ENCODE measurements around the gene GALNTL6.
"Not testable (repeated sequence)": the region's sequence is repeated elsewhere in the genome, so short reads cannot be mapped to it uniquely, and the experiment has no call there.

GALNTL6 gene

DNA sequence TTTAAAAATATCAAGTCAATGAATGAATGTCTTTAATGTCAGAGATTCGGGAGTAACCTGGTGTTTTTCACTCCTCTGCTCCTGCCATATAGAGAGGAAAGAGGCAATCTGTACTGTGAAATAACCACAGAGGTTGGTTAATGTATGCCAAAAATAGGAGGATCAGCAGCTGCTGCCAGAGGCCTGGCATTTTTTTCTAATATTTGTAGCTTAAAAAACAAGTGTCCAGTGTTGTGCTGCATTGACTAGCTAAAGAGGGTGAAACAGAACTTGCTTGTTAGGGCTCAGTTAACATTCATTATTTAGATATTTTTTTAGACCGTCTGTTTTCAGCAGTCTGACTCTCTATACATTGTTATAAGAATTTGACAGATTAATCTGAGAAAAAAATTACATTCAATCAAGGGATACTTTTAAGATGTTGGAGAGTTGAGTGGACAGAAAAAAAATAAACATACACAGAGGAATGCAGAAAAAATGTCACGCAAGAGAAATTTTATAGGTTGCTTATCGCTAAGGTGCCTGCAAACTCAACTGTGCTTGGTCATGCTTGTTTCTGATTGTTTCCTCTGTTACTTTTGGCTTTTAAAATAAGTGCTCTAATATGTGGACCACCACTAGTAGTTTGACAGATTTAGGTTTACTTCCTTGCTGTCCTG is 963.1 kb downstream of the GALNTL6 start:
- DNase-seq = no peak

DNA sequence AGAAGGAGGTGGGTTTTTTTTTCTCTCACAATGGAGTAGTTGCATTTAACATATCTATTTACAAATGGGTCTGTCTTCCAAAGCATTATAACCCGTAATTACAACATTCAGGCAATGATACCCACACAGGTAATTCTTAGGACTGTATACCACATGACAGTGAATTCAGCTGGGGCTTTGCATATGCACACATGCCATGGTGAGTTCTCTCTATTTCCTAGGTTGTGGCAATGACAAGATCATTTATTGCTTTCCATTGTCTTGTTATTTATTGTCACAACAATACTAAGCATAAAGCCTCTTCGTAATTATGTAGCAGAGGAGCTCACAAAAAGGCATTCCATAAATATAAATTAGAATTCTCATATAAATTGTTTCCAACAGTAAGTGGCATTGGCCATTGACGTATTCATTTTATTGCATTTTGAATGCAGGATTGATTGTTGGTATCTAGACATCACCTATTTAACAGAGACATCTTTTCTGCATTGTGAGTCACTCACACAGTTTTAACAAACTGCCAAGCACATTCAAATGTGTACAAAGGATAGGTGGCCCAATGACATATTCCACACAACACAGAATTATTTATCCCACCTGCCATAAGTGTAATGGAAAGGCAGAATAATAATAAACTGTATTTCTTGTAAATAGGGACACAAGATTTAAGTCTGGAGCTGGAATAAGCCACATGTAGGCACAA is 964.7 kb downstream of the GALNTL6 start:
- no peak for DNase-seq

DNA sequence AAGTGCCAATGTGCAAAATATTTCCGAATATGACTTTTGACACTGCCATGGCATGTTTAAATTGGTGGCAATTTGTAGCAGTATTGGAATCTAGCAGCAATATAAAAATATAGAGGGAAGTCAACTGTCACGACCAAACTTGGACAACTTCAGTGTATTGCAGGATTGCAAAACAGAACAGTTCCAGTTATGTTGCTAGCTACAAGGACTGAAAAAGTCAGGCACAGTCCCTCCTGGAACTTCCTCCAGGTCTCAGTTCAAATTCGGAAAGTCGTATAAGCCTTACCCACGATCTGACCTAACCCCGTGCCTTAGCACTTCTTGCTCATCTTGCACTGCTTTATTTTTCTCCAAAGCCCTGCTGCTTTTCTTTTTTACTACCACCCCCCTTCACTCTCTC is 965.4 kb downstream of the GALNTL6 start:
- no peak for DNase-seq

DNA sequence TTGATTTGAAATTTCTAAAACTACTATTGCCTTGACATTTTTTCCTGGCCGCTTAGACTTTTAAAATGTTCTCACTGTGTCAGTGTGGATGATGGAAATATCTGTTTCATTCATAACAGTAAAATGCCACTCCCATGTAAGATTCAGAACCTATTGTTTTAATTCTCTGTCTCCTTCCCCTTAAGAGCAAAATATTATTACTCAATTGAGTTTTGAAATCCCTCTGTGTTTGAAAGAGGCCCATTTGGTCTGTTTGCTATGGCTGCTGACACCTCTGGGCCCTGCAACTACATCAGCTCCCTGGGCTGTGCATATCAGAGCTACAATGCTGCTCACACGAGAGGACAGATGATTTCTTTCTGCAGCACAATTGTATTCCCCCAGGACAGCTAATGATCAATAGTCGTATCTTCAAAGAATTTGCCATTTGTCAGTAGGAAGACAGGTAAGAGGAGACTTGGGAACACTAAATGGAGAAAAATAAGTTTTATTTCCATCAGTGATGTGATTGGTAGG is 967.4 kb downstream of the GALNTL6 start:
- no peak for DNase-seq

DNA sequence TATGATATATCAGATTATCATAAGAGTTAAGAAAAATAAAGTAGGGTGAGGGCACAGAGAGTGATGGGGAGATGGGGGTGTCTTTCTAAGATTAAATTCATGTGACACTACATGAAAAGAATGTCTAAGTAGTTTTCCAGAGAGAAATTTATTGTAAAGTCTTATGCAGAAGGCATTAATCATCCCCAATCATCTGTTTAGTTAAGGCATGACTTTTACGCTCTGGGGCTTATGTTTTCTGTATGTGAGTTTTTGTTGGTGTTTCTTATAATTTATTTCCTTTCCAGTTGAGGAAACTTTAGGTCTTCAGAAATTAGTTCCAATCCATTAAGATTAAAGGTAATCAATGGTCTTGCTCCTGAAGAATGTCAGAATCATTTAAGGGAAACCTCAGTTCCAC is 972.4 kb downstream of the GALNTL6 start:
- no peak for DNase-seq

DNA sequence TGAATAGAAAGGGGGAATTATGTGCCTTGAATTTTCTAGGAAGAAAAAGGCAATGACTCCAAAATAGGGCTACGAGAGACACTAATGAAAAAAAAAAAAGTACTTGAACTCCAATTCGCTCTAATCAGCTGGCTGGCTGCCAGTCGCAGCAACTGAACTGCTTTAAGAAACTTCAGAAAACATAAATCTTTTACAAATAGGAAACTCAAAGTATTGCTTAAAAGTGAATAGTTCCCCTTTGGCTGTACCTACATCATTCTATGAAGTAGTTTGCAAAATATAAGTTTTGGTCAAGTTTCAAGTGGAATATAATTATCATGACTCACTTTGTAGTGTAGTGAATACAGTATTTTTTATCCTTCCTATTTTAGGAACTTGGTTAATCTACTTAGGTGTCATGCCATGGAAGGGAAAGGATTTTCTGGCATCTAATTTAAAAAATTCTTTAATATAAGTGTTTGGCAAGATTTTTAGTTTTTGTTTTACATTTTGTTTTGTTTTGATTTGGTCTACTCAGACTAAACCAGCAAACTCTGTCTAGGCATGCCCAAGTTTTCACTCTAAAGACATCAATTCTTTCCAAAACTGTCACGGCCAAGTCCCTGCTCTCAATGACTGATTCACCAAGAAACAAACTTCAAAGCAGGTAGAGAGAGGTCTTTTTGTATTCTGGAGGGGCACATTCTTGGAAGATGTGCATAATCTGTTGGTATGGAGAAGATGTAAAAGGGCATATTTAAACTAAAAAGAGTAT is 973.0 kb downstream of the GALNTL6 start:
- DNase-seq = no peak

DNA sequence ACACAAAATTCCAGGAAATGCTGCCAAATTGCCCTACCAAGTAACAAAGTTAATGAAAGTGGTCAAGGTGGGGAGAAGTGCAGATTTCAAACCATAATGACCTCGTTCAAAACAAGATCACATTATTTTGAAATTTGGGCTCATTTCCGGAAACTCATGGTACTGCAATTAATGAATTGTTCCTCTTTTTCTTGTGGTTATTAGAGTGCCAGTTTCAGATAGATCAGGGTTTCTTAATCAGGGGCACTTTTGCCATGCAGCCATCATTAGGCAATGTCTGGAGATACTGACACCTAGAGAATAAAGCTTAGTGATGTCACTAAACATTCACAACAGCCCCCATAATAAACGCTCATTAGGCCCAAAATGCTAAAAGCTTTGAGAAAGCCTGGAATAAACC is 973.9 kb downstream of the GALNTL6 start:
- DNase-seq = no peak

DNA sequence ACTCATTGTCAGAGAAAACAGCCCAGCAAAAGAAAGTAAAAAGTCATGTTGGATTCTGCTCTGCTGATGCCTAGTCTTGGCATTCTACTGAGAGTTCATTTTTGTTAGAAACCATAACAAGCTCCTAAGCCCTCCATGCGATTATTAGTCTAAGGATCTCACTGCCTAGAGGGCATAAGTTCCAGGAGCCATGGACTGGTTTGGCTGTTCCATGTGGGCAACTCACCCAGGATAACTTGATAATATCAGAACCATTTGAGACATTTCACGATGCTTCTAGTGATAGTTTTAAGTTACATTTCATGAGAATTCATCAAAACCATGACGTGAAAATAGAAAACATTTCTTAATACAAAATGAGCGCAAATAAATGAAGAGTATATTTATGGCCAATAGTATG is 978.6 kb downstream of the GALNTL6 start:
- no peak for DNase-seq

DNA sequence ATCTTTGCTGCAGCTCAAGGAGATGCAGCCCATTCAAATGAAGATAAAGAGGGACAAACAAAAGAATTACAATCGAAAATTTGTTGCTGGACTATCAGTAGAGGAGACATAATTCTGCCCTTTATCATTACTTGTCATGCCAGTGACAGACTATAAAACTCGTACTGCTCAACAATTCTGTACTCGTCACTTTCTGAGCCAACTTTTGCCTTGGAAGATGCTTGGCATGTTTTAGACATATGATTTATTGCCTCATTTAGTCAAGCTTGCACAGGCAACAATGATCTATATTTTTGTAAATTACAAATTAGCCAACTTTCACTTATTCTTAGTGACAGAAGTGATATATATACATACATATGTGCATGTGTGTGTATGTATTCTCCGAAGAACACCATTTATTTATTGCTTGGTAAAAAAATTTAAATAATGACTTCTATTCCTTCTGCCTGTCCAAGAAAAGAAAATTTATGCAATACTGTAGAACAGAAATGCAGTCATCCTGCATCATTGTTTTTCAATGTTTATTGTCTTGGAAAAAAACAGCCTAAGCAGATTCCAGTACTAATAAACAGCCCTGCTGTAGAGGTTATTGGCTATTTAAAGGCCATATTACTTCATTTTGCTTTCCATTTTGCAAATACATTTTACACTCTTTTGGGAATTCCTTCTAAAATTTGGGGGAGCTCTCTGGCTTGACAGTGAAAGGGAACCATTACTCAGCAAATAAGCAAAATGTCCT is 980.5 kb downstream of the GALNTL6 start:
- no peak for DNase-seq

DNA sequence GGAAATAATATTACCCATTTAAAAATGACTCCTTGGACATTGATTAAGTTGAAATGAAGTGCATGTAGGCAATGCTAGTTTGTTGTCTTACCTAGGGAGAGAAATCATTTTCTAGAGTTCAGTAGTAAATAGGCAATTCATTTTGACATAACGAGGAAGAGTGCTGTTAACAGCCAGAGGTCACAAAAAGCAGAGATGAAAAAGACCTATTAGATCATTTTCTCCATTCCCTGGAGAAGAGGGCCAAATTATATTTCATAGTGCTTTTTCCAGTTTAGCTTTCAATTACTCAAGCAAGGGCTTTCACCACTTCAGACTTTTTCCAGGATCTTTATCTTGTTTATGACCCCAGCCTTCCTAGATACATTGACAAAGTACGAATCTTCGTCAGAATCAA is 981.1 kb downstream of the GALNTL6 start:
- no peak for DNase-seq

DNA sequence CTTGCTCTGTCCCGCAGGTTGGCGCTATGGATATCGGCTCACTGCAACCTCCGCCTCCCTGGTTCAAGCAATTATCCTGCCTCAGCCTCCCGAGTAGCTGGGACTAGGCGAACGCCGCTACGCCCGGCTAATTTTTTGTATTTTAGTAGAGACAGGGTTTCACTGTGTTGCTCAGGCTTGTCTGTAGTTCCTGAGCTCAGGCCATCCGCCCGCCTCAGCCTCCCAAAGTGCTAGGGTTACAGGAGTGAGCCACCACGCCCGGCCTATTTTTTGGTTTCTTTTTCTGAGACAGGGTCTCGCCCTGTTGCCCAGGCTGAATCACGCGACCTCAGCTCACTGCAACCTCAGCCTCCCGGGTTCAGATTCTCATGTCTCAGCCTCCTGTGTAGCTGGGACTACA is 984.1 kb downstream of the GALNTL6 start:
- DNase-seq = not testable (repeated sequence)

DNA sequence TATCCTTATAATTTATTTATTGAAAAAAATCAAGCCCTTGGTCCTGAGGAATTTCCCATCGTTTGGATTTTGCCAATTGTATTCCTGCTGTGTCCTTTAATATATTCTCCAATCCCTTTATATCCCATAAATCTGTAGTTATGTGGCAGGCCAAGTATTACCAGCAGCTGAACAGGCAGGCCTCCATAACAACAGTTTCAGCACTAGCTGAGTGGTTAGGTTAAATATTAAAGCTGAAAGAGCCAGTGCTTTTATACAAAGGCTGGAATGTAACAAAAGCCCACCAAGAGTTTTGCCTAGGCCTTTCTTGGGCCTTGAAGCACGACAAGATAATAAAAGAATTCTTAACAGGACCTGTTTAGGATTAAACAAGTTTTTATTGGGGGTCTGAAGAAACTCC is 988.8 kb downstream of the GALNTL6 start:
- no peak for DNase-seq

DNA sequence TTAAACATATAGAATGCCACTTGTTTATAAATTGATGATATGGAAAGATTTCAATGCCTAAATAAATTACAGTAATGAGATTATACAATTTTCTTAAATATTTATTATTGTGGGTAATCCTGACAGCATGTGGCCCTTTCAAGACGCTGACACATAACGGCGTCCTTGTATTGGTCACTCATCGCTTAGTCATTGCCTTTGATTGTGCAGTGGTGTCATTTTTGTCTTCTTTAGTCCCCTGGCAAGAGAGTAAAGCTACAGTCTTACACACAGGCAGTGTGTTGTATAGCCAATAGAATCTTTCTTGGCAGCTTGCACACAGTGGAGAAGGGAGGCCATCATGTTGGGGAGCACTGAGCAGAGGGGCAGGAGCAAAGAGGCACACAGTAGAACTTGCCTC is 993.6 kb downstream of the GALNTL6 start:
- DNase-seq = no peak

DNA sequence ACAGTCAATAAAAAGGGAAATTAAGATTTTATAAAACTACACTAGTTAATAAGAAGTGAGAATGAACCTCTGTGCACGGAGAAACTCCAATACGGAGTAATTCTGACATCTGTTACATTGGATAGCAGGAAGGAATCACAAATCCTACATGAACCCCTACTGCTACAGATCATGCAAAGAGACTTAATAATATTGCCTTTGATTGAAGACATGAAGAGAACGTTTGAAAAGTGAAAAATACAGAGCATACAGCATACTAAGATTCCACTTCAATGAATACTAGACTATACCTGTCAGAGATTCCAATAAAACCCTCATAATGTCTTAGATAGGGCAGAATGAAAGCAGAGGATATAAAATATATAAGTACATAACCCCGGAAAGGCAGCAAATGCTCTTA is 995.0 kb downstream of the GALNTL6 start:
- DNase-seq = no peak

DNA sequence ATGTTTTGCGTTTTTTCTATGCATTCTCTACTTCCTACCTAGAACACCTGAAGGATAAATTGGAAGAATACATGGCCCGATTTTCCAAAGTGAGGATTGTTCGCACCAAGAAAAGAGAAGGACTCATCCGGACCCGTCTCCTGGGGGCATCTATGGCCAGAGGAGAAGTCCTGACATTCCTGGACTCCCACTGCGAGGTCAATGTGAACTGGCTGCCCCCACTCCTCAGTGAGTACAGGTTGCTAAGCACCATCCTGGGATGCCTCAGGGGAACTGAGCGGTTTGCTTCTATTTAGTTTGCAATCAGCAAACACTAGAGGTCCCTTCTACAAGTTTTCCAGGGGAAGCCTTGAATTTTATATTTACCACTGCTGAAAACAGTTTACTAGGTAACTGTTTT is 996.1 kb downstream of the GALNTL6 start:
- DNase-seq = no peak

DNA sequence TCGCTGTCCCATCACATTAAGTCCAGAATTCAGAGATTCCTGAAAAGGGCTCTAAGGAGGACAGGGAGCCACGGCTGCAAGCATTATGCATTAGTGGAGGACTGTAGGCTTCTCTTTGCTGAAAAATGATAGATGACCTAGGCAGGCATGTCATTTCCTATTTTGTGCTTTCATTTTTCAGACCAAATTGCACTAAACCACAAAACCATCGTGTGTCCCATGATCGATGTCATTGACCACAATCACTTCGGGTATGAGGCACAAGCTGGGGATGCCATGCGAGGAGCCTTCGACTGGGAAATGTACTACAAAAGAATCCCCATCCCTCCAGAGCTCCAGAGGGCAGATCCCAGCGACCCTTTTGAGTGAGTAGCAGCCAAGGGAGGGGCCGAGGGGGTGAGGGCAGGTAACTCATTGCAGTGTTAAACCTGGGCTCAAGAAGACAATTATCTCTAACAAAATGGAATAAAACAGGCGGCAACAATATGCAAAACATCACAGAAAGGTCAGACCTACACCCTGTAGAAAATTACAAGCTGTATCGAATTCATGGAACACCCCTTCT is 1000.2 kb downstream of the GALNTL6 start:
- no peak for DNase-seq

DNA sequence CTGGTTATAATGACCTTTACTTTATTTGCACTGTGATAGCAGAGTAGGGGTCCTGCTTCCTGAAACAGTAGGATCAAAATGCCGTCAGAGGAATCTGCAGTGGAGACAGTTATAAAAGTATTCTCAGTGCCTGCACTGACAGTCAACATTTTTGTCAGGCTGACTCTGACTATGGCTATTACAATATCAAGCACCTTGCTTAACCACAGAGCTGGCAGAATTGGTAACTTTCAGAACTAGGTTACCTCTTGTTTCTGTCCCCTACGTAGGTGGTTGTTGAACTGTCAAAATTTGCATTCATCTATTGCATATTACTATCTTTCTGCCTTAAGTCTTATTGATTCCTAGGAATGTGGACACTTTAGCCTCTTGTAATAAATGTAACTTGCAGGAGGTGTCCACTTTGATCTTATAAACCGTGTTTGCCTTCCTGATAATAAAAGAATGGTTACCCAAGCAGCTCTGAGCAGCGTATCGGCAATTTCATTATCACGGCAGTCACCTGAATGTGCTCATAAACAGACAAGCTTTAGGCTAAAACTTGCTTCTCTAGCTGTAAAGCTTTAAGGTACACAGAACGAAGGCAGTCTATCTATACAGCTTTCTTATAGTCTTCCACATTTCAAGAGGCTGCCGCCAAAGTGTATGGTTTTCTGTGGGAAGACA is 1002.4 kb downstream of the GALNTL6 start:
- no peak for DNase-seq

DNA sequence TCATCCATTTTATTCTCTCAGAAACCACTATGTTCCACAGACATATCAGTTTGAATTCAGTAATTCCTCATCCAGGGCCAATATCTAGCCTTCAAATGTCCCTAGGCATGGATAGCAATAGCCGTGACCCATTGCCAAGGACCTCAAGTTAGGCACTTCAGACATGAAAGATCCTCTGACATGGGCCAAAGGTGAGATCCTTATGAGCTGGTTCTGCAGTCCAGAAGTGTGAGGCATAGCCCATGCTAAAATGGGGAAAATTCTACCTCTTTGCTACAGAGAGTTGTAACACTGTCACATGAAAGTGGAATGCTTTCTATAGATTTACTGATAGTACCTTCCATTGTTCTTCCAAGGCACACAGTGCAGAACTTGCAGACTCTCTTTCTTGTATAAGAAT is 1005.7 kb downstream of the GALNTL6 start:
- DNase-seq = no peak

DNA sequence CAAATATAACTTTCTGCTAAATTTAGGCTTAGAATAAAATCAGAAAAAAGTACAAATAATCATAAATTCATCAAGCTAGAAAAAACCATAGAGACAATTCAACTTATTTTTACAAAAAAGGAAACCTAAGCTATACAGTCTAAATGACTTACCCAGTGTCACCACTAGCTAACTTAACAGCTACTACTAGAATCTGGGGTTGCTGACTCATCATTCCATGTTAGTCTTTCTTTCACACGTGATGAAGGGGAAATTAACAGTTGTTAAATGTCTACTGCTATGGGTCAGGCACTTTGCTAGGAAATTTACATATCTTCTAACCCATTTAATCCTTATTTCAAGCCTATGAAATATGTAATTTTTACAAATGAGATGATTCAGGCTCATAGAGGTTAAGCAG is 1006.1 kb downstream of the GALNTL6 start:
- DNase-seq = no peak

DNA sequence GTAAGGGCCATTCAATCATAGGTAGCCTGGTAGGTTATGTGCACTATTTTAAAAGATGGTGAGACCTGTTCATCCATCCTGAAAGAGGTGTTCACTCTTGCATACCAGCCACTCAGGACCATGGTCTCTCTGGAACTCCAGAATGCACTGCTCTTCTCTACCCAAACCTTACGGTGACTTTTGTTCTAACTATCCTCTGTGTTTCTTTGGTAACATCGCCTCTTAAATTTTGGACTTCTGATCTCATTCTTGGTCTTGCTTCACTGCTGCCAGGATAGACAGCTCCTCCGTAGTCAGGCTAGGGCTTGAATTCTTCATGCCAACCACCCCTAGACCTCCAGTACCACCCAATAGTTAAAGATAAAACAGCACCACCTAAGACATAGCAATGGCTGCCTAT is 1009.1 kb downstream of the GALNTL6 start:
- no peak for DNase-seq

DNA sequence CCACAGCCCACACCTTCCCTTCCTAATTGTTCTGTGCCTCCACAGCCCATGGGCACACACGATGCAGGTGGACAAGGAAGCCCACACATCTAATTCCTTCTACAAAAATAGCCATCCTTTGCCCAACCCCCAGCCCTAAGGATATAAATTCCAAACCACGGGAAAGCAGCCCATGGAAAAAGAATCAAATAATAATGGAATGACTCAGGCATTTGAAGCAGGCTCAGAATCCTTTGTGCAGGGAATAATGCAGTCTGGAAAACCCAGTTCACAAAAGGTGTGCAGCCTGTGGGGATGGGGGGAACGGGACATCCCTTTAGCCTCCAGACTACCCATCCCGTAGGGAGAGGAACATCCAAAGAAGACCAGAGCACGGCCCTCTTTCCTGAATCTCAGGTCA is 1013.1 kb downstream of the GALNTL6 start:
- DNase-seq = no peak

DNA sequence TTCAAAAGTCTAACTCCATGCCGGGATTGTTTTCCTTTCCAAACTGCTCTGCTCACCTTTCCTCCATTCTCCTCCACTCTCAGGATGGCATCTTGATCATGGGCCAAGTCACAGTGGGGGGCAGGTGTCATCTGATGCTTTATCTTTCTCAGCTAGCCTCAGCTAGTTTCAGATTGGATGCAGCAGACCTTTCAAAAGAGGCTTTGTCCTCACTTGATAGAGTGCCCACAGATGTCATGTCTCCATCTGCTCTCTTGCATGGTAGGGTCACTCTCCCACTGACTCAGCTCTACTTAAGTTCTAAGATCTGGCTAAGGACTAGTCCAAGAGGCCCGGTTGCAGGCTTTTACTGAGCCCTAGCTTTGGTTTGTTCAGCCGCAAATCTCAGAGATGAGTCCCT is 1013.7 kb downstream of the GALNTL6 start:
- no peak for DNase-seq
